Measurements from ENCODE around the gene EFEMP1. TPM values are rescaled to one million over a fixed set of nuclear protein-coding genes. Genes with fewer than 3 reads are reported as not detected.

Gene EFEMP1
- total RNA-seq, 1 experiment from 2014 or later: 24.0 TPM

GRCh38 chr2:55970500-55970899 lies 46.9 kb upstream of the EFEMP1 start:
- TF ChIP-seq TEAD4 (CRISPR knock-in tag; IDR thresholded peaks at IDR 0.05): no peak
- TF ChIP-seq ZNF396 (CRISPR knock-in tag; IDR thresholded peaks at IDR 0.05; ENCODE audit: borderline replicate concordance): no peak
- TF ChIP-seq, protein P1, sequence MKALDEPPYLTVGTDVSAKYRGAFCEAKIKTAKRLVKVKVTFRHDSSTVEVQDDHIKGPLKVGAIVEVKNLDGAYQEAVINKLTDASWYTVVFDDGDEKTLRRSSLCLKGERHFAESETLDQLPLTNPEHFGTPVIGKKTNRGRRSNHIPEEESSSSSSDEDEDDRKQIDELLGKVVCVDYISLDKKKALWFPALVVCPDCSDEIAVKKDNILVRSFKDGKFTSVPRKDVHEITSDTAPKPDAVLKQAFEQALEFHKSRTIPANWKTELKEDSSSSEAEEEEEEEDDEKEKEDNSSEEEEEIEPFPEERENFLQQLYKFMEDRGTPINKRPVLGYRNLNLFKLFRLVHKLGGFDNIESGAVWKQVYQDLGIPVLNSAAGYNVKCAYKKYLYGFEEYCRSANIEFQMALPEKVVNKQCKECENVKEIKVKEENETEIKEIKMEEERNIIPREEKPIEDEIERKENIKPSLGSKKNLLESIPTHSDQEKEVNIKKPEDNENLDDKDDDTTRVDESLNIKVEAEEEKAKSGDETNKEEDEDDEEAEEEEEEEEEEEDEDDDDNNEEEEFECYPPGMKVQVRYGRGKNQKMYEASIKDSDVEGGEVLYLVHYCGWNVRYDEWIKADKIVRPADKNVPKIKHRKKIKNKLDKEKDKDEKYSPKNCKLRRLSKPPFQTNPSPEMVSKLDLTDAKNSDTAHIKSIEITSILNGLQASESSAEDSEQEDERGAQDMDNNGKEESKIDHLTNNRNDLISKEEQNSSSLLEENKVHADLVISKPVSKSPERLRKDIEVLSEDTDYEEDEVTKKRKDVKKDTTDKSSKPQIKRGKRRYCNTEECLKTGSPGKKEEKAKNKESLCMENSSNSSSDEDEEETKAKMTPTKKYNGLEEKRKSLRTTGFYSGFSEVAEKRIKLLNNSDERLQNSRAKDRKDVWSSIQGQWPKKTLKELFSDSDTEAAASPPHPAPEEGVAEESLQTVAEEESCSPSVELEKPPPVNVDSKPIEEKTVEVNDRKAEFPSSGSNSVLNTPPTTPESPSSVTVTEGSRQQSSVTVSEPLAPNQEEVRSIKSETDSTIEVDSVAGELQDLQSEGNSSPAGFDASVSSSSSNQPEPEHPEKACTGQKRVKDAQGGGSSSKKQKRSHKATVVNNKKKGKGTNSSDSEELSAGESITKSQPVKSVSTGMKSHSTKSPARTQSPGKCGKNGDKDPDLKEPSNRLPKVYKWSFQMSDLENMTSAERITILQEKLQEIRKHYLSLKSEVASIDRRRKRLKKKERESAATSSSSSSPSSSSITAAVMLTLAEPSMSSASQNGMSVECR (CRISPR knock-in tag; IDR thresholded peaks at IDR 0.05; ENCODE audit: borderline replicate concordance): no peak
- no peak for TF ChIP-seq NFYB (CRISPR knock-in tag; conservative IDR thresholded peaks at IDR 0.05; ENCODE audit: low read depth)
- no peak for TF ChIP-seq USF1 (CRISPR knock-in tag; IDR thresholded peaks at IDR 0.05)
- TF ChIP-seq NFE2L1 (CRISPR knock-in tag; IDR thresholded peaks at IDR 0.05): no peak
- Mint-ChIP-seq H3K27ac (no peak overlapping the region), H3K36me3 (no peaks in the 10 kb centered on the region), H3K4me3 (no peak overlapping the region), H3K27me3 (ENCODE audit: low read depth) (no peaks in the 10 kb centered on the region), H3K9me3 (no peaks in the 10 kb centered on the region), H3K4me1 (no peaks in the 10 kb centered on the region)
- ChIA-PET POLR2A (no interaction called here), CTCF (no interaction called here)
- DNase-seq (ENCODE audit: low spot score) (no peak), ATAC-seq (no peak)

- no peak overlapping the region for H3K4me3 Mint-ChIP-seq
- no peak for TF ChIP-seq NR3C1 (CRISPR knock-in tag; conservative IDR thresholded peaks at IDR 0.05; ENCODE audit: low read depth)
- no peak for TF ChIP-seq ZNF671 (CRISPR knock-in tag; IDR thresholded peaks at IDR 0.05)
- ATAC-seq: no peak
- H3K27me3 Mint-ChIP-seq (ENCODE audit: low read depth): no peaks in the 10 kb centered on the region
- no peaks in the 10 kb centered on the region for H3K9me3 Mint-ChIP-seq
- DNase-seq (ENCODE audit: low spot score): no peak
- no peak overlapping the region for H3K27ac Mint-ChIP-seq
- POLR2A ChIA-PET: no interaction called here
- no peaks in the 10 kb centered on the region for H3K36me3 Mint-ChIP-seq
- H3K4me1 Mint-ChIP-seq: no peaks in the 10 kb centered on the region
- CTCF ChIA-PET: no interaction called here
These were observed 45.4 kb upstream of the EFEMP1 start for GRCh38 chr2:55968941-55969340.

DNA sequence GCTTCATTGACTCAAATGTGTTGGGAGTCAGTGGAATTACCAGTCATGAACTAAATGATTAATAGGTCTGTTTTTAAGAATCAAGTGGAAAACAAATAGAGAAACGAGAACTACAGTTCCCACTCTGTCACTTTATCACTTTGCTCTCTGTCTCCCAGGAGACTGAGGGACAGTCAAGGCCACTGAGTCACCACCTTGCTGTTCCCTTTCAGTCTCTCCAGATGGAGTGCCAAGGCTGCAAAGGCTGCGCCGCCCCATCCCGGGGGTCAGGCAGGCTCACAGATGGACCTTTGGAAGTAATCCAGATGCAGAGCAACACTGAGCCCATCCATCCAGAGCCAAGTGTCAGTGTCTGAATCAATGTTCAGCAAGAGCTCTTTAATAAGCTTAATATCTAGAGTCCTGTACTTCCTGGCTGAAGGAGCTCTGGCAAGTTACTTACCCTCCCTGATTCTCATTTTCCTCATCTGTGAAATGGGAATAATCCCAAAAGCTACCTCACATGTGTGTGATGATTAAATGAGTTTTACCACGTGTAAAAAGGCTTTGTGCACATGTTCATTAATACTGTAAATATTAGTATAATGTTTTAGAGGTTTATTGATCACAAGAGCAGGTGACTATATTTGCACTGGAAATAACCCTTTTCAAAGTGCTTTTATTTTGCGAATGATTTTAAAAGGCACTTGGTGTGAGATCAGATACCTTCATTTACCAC lies 43.0 kb upstream of the EFEMP1 start:
- Mint-ChIP-seq H3K4me3 (no peak overlapping the region), H3K4me1 (no peaks in the 10 kb centered on the region), H3K27ac (no peak overlapping the region), H3K27me3 (ENCODE audit: low read depth) (no peaks in the 10 kb centered on the region), H3K9me3 (no peaks in the 10 kb centered on the region), H3K36me3 (no peaks in the 10 kb centered on the region)
- POLR2A ChIA-PET: no interaction called here
- TF ChIP-seq ZNF232 (CRISPR knock-in tag; IDR thresholded peaks at IDR 0.05) (no peak), E2F1 (CRISPR knock-in tag; IDR thresholded peaks at IDR 0.05) (no peak), NFATC4 (CRISPR knock-in tag; IDR thresholded peaks at IDR 0.05) (no peak), ZNF671 (CRISPR knock-in tag; IDR thresholded peaks at IDR 0.05) (no peak), CBFB (CRISPR knock-in tag; IDR thresholded peaks at IDR 0.05; ENCODE audit: low read depth) (no peak), ZNF416 (CRISPR knock-in tag; IDR thresholded peaks at IDR 0.05) (no peak)
- DNase-seq (ENCODE audit: low spot score) (no peak), ATAC-seq (no peak)
- CTCF ChIA-PET: no interaction called here

- ATAC-seq (no peak), DNase-seq (ENCODE audit: low spot score) (no peak)
- ChIA-PET POLR2A (no interaction called here), CTCF (interaction anchor here (0.8 kb wide), 1 partner anchor 23 kb away, joined by 3 read pairs; no protein-coding TSS in a partner anchor)
- no peaks in the 10 kb centered on the region for H3K4me1 Mint-ChIP-seq
- TF ChIP-seq NFATC4 (CRISPR knock-in tag; IDR thresholded peaks at IDR 0.05) (no peak), MLX (CRISPR knock-in tag; IDR thresholded peaks at IDR 0.05) (no peak)
- no peaks in the 10 kb centered on the region for H3K36me3 Mint-ChIP-seq
- no peaks in the 10 kb centered on the region for H3K27me3 Mint-ChIP-seq (ENCODE audit: low read depth)
- 0 out of 2 replicates have a peak overlapping the region, but pooled peaks have one; percentile 1 for H3K27ac Mint-ChIP-seq
- no peak overlapping the region for H3K4me3 Mint-ChIP-seq
- H3K9me3 Mint-ChIP-seq: no peaks in the 10 kb centered on the region
These were observed 42.4 kb upstream of the EFEMP1 start for GRCh38 chr2:55965966-55966365.

Data from WTC11 (cell line).